ENCODE results near the gene BSND.
"Not testable (repeated sequence)": the region's sequence is repeated elsewhere in the genome, so short reads cannot be mapped to it uniquely, and the experiment has no call there.

BSND gene

DNA sequence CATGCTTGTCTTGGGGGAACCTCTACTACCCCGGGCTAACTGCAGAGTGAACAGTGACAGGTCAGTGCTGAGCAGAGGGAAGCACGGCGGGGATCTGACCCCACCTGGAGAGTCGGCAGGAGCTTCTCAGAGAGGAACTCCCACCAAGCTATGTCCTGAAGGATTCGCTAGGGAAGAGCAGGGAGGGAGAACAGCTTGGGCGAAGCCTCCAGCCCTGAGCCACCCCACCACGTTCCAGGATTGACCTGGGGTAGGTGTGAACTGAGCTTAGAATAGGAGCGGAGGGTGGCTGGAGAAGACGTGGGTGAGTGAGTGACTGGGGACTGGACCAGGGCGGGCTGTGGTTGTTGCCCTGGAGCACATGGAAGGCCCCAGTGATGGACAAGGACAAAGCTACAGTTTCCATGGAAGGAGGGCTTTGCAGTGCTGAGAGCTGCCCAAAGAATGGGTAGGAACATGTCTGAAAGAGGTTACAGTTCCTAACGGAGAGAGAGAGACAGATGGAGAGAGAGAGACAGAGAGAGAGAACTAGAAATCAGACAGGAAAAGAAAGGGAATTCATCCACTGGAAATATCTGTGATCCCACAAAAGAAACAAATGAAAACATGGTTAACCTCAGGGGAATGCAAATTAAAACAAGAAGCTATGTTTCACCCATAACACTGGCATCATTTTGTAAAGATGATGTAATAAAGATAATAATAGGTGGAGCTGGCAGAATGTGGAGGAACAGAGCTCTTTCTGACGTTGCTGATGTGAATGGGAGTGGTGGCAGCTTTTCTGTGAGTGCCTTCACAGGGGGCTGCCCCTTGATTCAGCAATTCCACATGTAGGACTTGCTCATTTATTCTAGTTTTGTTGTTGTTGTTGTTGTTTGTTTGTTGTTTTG, 17.2 kb downstream of the BSND start:
- TF ChIP-seq, protein P1, sequence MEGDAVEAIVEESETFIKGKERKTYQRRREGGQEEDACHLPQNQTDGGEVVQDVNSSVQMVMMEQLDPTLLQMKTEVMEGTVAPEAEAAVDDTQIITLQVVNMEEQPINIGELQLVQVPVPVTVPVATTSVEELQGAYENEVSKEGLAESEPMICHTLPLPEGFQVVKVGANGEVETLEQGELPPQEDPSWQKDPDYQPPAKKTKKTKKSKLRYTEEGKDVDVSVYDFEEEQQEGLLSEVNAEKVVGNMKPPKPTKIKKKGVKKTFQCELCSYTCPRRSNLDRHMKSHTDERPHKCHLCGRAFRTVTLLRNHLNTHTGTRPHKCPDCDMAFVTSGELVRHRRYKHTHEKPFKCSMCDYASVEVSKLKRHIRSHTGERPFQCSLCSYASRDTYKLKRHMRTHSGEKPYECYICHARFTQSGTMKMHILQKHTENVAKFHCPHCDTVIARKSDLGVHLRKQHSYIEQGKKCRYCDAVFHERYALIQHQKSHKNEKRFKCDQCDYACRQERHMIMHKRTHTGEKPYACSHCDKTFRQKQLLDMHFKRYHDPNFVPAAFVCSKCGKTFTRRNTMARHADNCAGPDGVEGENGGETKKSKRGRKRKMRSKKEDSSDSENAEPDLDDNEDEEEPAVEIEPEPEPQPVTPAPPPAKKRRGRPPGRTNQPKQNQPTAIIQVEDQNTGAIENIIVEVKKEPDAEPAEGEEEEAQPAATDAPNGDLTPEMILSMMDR (IDR thresholded peaks at IDR 0.05; ENCODE audit: borderline replicate concordance, insufficient read depth, low read depth, low read length), result no peak
- no peak overlapping the region for H3K4me3 ChIP-seq (ENCODE audit: low read depth, low read length)

- H3K4me3 ChIP-seq (ENCODE audit: low read depth, low read length), result no peak overlapping the region
- TF ChIP-seq, protein P1 (IDR thresholded peaks at IDR 0.05; ENCODE audit: borderline replicate concordance, insufficient read depth, low read depth, low read length), result no peak
Measured at GRCh38 chr1:55018395-55018794, 19.7 kb downstream of the BSND start.

DNA sequence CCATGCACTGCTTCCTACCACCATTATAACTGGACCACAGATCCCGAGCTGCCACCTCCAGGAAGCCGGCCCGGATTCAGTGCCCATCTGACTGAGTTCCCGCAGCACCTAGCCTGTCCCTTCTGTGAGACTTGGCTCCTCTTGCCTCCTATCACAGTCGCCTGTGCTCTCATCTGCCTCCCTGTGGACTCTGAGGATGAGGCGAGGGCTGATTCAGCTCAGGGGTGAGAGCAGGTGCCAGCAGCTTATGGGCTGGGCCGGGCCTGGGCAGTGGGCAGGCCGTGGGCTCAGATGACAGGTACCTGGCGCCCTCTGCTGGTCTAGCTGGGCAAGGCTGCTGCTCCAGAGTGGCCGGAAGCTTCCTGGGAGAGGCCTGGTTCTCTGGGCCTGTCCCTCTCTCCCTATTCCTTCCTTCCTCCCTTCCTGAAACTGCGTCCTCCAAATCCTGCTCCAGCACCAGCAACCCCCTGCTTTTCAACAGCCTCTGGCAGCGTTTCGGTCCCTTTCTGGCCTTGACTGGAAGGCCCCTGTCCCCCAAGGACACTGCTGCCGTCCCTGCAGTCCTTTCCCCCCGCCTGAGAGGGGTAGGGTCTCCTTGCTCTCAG, 23.3 kb downstream of the BSND start:
- no peak overlapping the region for H3K4me3 ChIP-seq (ENCODE audit: low read depth, low read length)
- TF ChIP-seq, protein P1 (IDR thresholded peaks at IDR 0.05; ENCODE audit: borderline replicate concordance, insufficient read depth, low read depth, low read length), result peak; percentile 98

DNA sequence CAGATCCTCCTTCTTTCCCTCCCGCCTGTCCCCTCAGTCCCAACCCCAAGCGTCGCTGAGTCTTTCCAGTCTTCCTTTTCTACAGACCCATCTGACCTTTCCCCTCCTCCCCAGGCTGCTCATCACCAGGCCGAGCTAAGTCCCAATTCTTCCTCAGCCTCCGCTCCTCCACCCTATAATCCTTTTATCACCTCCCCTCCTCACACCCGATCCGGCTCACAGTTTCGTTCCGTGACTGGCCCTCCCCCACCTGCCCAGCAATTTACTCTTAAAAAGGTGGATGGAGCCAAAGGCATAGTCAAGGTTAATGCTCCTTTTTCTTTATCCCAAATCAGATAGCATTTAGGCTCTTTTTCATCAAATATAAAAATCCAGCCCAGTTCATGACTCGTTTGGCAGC, 25.4 kb downstream of the BSND start:
- H3K4me3 ChIP-seq (ENCODE audit: low read depth, low read length), result not testable (repeated sequence)

GRCh38 chr1:55026682-55027081, 27.9 kb downstream of the BSND start:
- not testable (repeated sequence) for H3K4me3 ChIP-seq (ENCODE audit: low read depth, low read length)

- H3K4me3 ChIP-seq (ENCODE audit: low read depth, low read length), result not testable (repeated sequence)
Measured at GRCh38 chr1:55031098-55031497, 32.4 kb downstream of the BSND start.

DNA sequence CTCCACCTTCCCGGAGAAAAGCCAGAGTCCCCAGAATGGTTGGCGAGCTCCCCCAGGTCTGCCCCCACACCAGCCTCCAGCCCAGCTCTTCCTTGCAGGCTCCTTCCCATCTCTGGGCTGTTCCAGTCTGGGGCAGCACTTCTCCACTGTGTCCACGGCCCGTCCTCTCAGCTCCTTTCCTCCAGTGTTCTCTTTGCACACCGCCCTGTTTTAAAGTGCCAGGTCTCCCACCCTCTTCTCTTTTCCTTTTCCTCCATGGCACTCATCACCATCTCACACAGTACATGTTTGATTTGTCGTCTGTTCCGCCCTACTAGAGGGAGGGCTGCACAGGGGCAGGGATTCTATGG, 34.5 kb downstream of the BSND start:
- TF ChIP-seq, protein P1 (IDR thresholded peaks at IDR 0.05; ENCODE audit: borderline replicate concordance, insufficient read depth, low read depth, low read length), result no peak
- no peak overlapping the region for H3K4me3 ChIP-seq (ENCODE audit: low read depth, low read length)

DNA sequence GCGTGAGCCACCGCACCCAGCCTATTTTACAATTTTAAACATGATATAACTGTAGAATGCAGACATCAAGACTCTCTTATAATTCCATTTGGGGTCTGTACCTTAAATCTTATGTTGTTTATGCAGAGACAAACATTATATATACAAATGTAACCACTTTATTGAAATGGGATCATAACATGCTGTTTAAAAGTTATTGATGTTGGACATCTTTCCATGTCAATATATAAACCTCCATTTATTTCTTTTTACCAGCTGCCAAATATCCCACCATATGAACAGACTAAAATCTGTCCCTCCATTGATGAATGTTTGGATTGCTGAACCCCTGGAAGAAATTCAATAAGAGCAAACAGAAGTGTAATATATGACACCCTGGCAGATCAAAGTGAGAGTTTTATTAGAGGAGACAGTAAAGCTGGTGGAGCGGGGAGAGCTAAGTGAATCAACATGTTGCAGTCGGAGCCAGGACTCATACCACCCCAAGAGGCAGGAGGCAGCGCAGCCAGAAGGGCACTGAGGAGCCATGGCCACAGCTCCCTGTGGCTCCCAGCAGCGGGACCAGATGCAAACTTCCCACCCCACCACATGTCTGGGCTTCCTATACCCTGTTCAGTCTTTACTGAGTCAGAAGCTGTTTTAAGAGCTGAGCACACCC, 35.9 kb downstream of the BSND start:
- H3K4me3 ChIP-seq (ENCODE audit: low read depth, low read length), result no peak overlapping the region
- TF ChIP-seq, protein P1 (IDR thresholded peaks at IDR 0.05; ENCODE audit: borderline replicate concordance, insufficient read depth, low read depth, low read length), result no peak
